Measurements from ENCODE around the gene RHBDL3.

RHBDL3 gene

DNA sequence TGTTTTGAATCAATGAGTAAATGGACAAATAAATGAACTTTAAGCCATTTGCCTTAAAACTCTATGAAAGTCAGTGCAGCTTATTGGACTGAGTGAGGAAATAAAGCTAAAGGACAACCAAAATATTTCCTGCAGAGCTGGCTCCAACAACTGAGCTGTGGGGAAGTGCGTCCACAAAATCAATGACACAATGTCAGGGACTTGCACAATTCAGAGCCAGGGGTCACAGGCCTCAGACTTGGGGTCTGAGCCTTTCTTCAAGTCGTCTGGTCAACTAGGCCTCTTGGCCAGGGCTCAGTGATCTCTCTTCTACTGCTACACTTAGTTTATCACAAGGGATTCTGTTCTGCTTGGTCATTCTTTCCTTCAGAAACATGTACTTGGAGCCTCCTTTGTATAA is 26.2 kb upstream of the RHBDL3 start:
- no peaks in the 10 kb centered on the region for H3K9me2 ChIP-seq (replicated peaks; ENCODE audit: insufficient read depth, low read length)
- H3K4me2 ChIP-seq (ENCODE audit: low read depth, low read length) = no peak overlapping the region
- no peaks in the 10 kb centered on the region for H3K4me1 ChIP-seq (ENCODE audit: low read length)
- H3F3A ChIP-seq (ENCODE audit: insufficient read depth, low read length) = no peaks in the 10 kb centered on the region
- H3K27ac ChIP-seq (ENCODE audit: low read length) = no peak overlapping the region
- H3K4me3 ChIP-seq (ENCODE audit: low read length) = no peak overlapping the region
- TF ChIP-seq EZH2 (optimal IDR thresholded peaks at IDR 0.05; ENCODE audit: low read depth, low read length) (no peak), EZH2phosphoT487 (IDR thresholded peaks at IDR 0.05; ENCODE audit: low read length) (no peak), CTCF (IDR thresholded peaks at IDR 0.05; ENCODE audit: low read length) (no peak)
- H4K20me1 ChIP-seq (ENCODE audit: insufficient read depth, low read length) = no peaks in the 10 kb centered on the region
- no peak overlapping the region for H3K9ac ChIP-seq (ENCODE audit: low read length)
- no peaks in the 10 kb centered on the region for H3K36me3 ChIP-seq (replicated peaks; ENCODE audit: insufficient read depth, low read length)
- H2AFZ ChIP-seq (ENCODE audit: low read length) = no peak overlapping the region
- DNase-seq = no peak
- no peaks in the 10 kb centered on the region for H3K9me3 ChIP-seq (replicated peaks; ENCODE audit: insufficient read depth, low read length)
- no peaks in the 10 kb centered on the region for H3K27me3 ChIP-seq (replicated peaks; ENCODE audit: insufficient read depth, low read length)
- H3K79me2 ChIP-seq (ENCODE audit: low read length) = no peaks in the 10 kb centered on the region

DNA sequence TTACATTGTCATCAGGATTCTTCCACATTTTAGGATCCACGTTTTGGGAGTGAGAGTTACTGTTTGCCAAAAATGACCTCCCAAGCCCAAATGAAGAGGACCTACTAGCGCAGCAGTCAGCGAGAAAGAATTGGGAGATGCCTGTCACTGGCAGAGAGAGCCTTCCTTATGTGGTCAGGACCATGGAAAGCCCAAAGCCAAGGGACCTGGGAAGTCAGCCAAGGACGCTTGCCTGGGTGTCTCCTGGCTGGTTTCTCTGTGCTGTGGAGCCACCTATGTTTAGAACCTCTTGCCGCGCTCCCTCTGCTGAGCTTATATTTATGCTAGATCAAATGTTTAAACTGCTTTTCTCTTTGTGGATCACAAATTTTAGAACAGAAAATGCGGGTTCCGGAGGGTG is 24.9 kb upstream of the RHBDL3 start:
- Histone ChIP-seq H3K36me3 (replicated peaks; ENCODE audit: insufficient read depth, low read length) (no peaks in the 10 kb centered on the region), H4K20me1 (ENCODE audit: insufficient read depth, low read length) (no peaks in the 10 kb centered on the region), H3F3A (ENCODE audit: insufficient read depth, low read length) (no peaks in the 10 kb centered on the region), H3K79me2 (ENCODE audit: low read length) (no peaks in the 10 kb centered on the region), H3K9me3 (replicated peaks; ENCODE audit: insufficient read depth, low read length) (no peaks in the 10 kb centered on the region), H3K27me3 (replicated peaks; ENCODE audit: insufficient read depth, low read length) (no peaks in the 10 kb centered on the region), H3K4me1 (ENCODE audit: low read length) (no peaks in the 10 kb centered on the region), H2AFZ (ENCODE audit: low read length) (no peak overlapping the region), H3K9me2 (replicated peaks; ENCODE audit: insufficient read depth, low read length) (no peaks in the 10 kb centered on the region), H3K4me3 (ENCODE audit: low read length) (no peak overlapping the region), H3K4me2 (ENCODE audit: low read depth, low read length) (no peak overlapping the region), H3K27ac (ENCODE audit: low read length) (no peak overlapping the region), H3K9ac (ENCODE audit: low read length) (no peak overlapping the region)
- TF ChIP-seq EZH2 (optimal IDR thresholded peaks at IDR 0.05; ENCODE audit: low read depth, low read length) = no peak
- TF ChIP-seq EZH2phosphoT487 (IDR thresholded peaks at IDR 0.05; ENCODE audit: low read length) = no peak
- no peak for TF ChIP-seq CTCF (IDR thresholded peaks at IDR 0.05; ENCODE audit: low read length)
- DNase-seq = no peak

GRCh38 chr17:32241640-32242039 is 24.0 kb upstream of the RHBDL3 start:
- TF ChIP-seq EZH2 (optimal IDR thresholded peaks at IDR 0.05; ENCODE audit: low read depth, low read length) = no peak
- TF ChIP-seq EZH2phosphoT487 (IDR thresholded peaks at IDR 0.05; ENCODE audit: low read length) = no peak
- TF ChIP-seq CTCF (IDR thresholded peaks at IDR 0.05; ENCODE audit: low read length) = no peak
- no peaks in the 10 kb centered on the region for H4K20me1 ChIP-seq (ENCODE audit: insufficient read depth, low read length)
- H3K27me3 ChIP-seq (replicated peaks; ENCODE audit: insufficient read depth, low read length) = no peaks in the 10 kb centered on the region
- no peak overlapping the region for H3K4me2 ChIP-seq (ENCODE audit: low read depth, low read length)
- H3K9me3 ChIP-seq (replicated peaks; ENCODE audit: insufficient read depth, low read length) = no peaks in the 10 kb centered on the region
- H3K36me3 ChIP-seq (replicated peaks; ENCODE audit: insufficient read depth, low read length) = no peaks in the 10 kb centered on the region
- H3K9ac ChIP-seq (ENCODE audit: low read length) = no peak overlapping the region
- no peaks in the 10 kb centered on the region for H3K4me1 ChIP-seq (ENCODE audit: low read length)
- H3K79me2 ChIP-seq (ENCODE audit: low read length) = no peaks in the 10 kb centered on the region
- H3K27ac ChIP-seq (ENCODE audit: low read length) = no peak overlapping the region
- H3F3A ChIP-seq (ENCODE audit: insufficient read depth, low read length) = no peaks in the 10 kb centered on the region
- no peak overlapping the region for H2AFZ ChIP-seq (ENCODE audit: low read length)
- no peaks in the 10 kb centered on the region for H3K9me2 ChIP-seq (replicated peaks; ENCODE audit: insufficient read depth, low read length)
- no peak overlapping the region for H3K4me3 ChIP-seq (ENCODE audit: low read length)
- no peak for DNase-seq
